H1 (cell line): Measurements from ENCODE around the gene ZDHHC24. TPM values are rescaled to one million over a fixed set of nuclear protein-coding genes. Genes with fewer than 3 reads are reported as not detected.

ENCODE experiments used
- ASH2L ChIP-seq: fragments of 200-600, 300-600 bp; sonication (generic); IDR thresholded peaks from one replicate; pipeline ENCODE4 v1.7.1; 2017; ENCODE audit warnings: low read length
- CHD1 ChIP-seq: IDR thresholded peaks from 2 replicates; pipeline ENCODE4 v1.6.1; 2012; ENCODE audit warnings: low read depth, low read length, improper control_type of control experiment
- CREB1 ChIP-seq: IDR thresholded peaks from 2 replicates; pipeline ENCODE4 v1.6.1; 2012; ENCODE audit warnings: inconsistent platforms
- CTBP2 ChIP-seq: IDR thresholded peaks from 2 replicates; pipeline ENCODE4 v1.7.0; 2011; ENCODE audit warnings: borderline replicate concordance, mild to moderate bottlenecking, moderate library complexity, mixed read lengths, low read length; ENCODE audit not compliant: insufficient read depth, insufficient read length
- EGR1 ChIP-seq: IDR thresholded peaks from 2 replicates; pipeline ENCODE4 v1.6.1; 2011; ENCODE audit warnings: low read depth, low read length, borderline replicate concordance
- GABPA ChIP-seq: IDR thresholded peaks from 2 replicates; pipeline ENCODE4 v1.6.1; 2011; ENCODE audit warnings: mild to moderate bottlenecking, low read length, moderate library complexity, borderline replicate concordance; ENCODE audit not compliant: insufficient read depth
- HDAC2 ChIP-seq, 2 experiments: fragments of 300-600 bp in 1 of 2; sonication (generic) in 1 of 2; IDR thresholded peaks; 2 replicates each; pipeline ENCODE4 v1.6.1; 2011 to 2012; ENCODE audit warnings: low read depth in 2 of 2, low read length in 2 of 2, mild to moderate bottlenecking in 2 of 2, moderate library complexity in 2 of 2, borderline replicate concordance in 1 of 2, inconsistent platforms in 1 of 2
- JUN ChIP-seq: IDR thresholded peaks from 2 replicates; pipeline ENCODE4 v1.6.1; 2011; ENCODE audit warnings: low read depth, mild to moderate bottlenecking, improper control_type of control experiment, low read length
- JUND ChIP-seq: IDR thresholded peaks from 2 replicates; pipeline ENCODE4 v1.6.1; 2011; ENCODE audit warnings: mild to moderate bottlenecking, improper control_type of control experiment, low read length
- MAX ChIP-seq: IDR thresholded peaks from 2 replicates; pipeline ENCODE4 v1.6.1; 2012; ENCODE audit warnings: inconsistent platforms
- NANOG ChIP-seq: IDR thresholded peaks from 2 replicates; pipeline ENCODE4 v1.6.1; 2011; ENCODE audit warnings: low read length, low read depth, mild to moderate bottlenecking, inconsistent platforms; ENCODE audit not compliant: insufficient read depth, poor library complexity, severe bottlenecking
- PHF8 ChIP-seq: fragments of 200-600 bp; sonication (generic); conservative IDR thresholded peaks from 2 replicates; pipeline ENCODE4 v1.7.1; 2012; ENCODE audit warnings: low read depth, mild to moderate bottlenecking, inconsistent platforms, low read length, moderate library complexity
- POLR2A ChIP-seq, 2 experiments: IDR thresholded peaks; 1 replicate in 1 of 2; 2 replicates in 1 of 2; pipeline ENCODE4 v1.6.1; 2011; ENCODE audit warnings: low read depth in 2 of 2, low read length in 2 of 2, mild to moderate bottlenecking in 2 of 2; ENCODE audit errors: control extremely low read depth in 1 of 2
- POLR2AphosphoS5 ChIP-seq: IDR thresholded peaks from 2 replicates; pipeline ENCODE4 v1.6.1; 2011; ENCODE audit warnings: low read depth, low read length
- RBBP5 ChIP-seq: IDR thresholded peaks from 2 replicates; pipeline ENCODE4 v1.7.1; 2012; ENCODE audit warnings: low read depth, mild to moderate bottlenecking, inconsistent platforms, low read length, moderate library complexity, borderline replicate concordance
- RFX5 ChIP-seq: IDR thresholded peaks from 2 replicates; pipeline ENCODE4 v1.6.1; 2011; ENCODE audit warnings: low read depth, low read length, improper control_type of control experiment, borderline replicate concordance
- RXRA ChIP-seq: IDR thresholded peaks from 2 replicates; pipeline ENCODE4 v1.6.1; 2011; ENCODE audit warnings: low read depth, mild to moderate bottlenecking, low read length, moderate library complexity; ENCODE audit not compliant: insufficient read depth
- SAP30 ChIP-seq: fragments of 300-600 bp; sonication (generic); IDR thresholded peaks from 2 replicates; pipeline ENCODE4 v1.7.1; 2012; ENCODE audit warnings: low read length, moderate library complexity, mild to moderate bottlenecking, inconsistent platforms; ENCODE audit not compliant: insufficient read depth, insufficient replicate concordance
- SP1 ChIP-seq: IDR thresholded peaks from 2 replicates; pipeline ENCODE4 v1.6.1; 2011; ENCODE audit warnings: low read depth, low read length
- SRF ChIP-seq: IDR thresholded peaks from 2 replicates; pipeline ENCODE4 v1.6.1; 2011; ENCODE audit warnings: mild to moderate bottlenecking, low read depth, low read length, moderate library complexity
- TAF1 ChIP-seq: IDR thresholded peaks from 2 replicates; pipeline ENCODE4 v1.6.1; 2011; ENCODE audit warnings: mild to moderate bottlenecking, low read depth, low read length
- TAF7 ChIP-seq: optimal IDR thresholded peaks from 2 replicates; pipeline ENCODE3; 2011; ENCODE audit warnings: low read depth, mild to moderate bottlenecking, inconsistent platforms, low read length, moderate library complexity, borderline replicate concordance
- TBP ChIP-seq: IDR thresholded peaks from 2 replicates; pipeline ENCODE4 v1.6.1; 2011; ENCODE audit warnings: low read depth, low read length, improper control_type of control experiment
- YY1 ChIP-seq: IDR thresholded peaks from 2 replicates; pipeline ENCODE4 v1.6.1; 2011; ENCODE audit warnings: low read depth, mild to moderate bottlenecking, low read length
- ZNF274 ChIP-seq: IDR thresholded peaks from 2 replicates; pipeline ENCODE4 v1.7.0; 2012; ENCODE audit warnings: low read length, borderline replicate concordance; ENCODE audit errors: extremely low read depth
- polyA plus RNA-seq, 7 experiments: library from polyadenylated mRNA; depleted of rRNA in 3 of 7; stranded (reverse) in 5 of 7; unstranded in 2 of 7; fragments of >200 nt in 5 of 7; fragments of 200-250 nt in 2 of 7; gene quantifications; 1 replicate in 5 of 7; 2 replicates in 1 of 7; 4 replicates in 1 of 7; pipeline versions ENCODE4 v1.2.1 to v1.2.3, GENCODE V29; 2011 to 2013; ENCODE audit warnings: missing spikeins in 2 of 7, mixed read lengths in 2 of 7
- total RNA-seq: library from RNA; stranded (reverse); fragmentation: NEBNext Ultra II Directional; extraction: Animal tissue kit (Norgen Biotek cat#: 25700); gene quantifications from 2 replicates; pipeline ENCODE4 v1.2.1, GENCODE V29; 2021

The ZDHHC24 gene
- total and polyA plus RNA-seq, 2 of the 8 experiments (the other 6 are each of a cell fraction or from before 2014, with no cell fraction given) = 8.4 to 9.7 TPM

GRCh38 chr11:66510271-66510989 is 35.4 kb downstream of the ZDHHC24 start, which contains the start of gene BBS1 (continued):
- TF ChIP-seq MAX = 0 out of 2 replicates have a peak, but pooled peaks have one; percentile 34
- TF ChIP-seq JUND = no peak
- TF ChIP-seq SRF = peak; percentile 44
- TF ChIP-seq NANOG = no peak
- TF ChIP-seq YY1 = peak; percentile 98
- no peak for TF ChIP-seq ZNF274
- peak; percentile 95 for TF ChIP-seq TAF1
- TF ChIP-seq RFX5 = no peak
- TF ChIP-seq GABPA = peak; percentile 83; the same call in 1 of the 2 replicates
- peak in 1 of 2 experiments; percentile 96; a peak in 2 of 4 replicates for TF ChIP-seq HDAC2 (IDR thresholded peaks at IDR 0.05; ENCODE audit: borderline replicate concordance in 1 of 2, low read depth in 2 of 2, low read length in 2 of 2)
- TF ChIP-seq PHF8 = peak; percentile 63
- peak; percentile 91 for TF ChIP-seq SP1
- TF ChIP-seq TAF7 = peak; percentile 73
- TF ChIP-seq CTBP2 = no peak
- no peak for TF ChIP-seq EGR1
- no peak for TF ChIP-seq RBBP5
- TF ChIP-seq SAP30 = peak; percentile 62
- TF ChIP-seq POLR2AphosphoS5 = peak; percentile 87
- peak; percentile 87; the same call in 1 of the 2 replicates for TF ChIP-seq TBP
- TF ChIP-seq RXRA = no peak
- no peak for TF ChIP-seq CHD1
- TF ChIP-seq POLR2A (IDR thresholded peaks at IDR 0.05; ENCODE audit: control extremely low read depth in 1 of 2, low read depth in 2 of 2, low read length in 2 of 2) = peak; percentile 60 to 81
- TF ChIP-seq CREB1 = peak; percentile 64
- TF ChIP-seq ASH2L = peak; percentile 69
- 0 out of 2 replicates have a peak, but pooled peaks have one; percentile 9 for TF ChIP-seq JUN
